Measurements from ENCODE around the gene S100A9.

DNA sequence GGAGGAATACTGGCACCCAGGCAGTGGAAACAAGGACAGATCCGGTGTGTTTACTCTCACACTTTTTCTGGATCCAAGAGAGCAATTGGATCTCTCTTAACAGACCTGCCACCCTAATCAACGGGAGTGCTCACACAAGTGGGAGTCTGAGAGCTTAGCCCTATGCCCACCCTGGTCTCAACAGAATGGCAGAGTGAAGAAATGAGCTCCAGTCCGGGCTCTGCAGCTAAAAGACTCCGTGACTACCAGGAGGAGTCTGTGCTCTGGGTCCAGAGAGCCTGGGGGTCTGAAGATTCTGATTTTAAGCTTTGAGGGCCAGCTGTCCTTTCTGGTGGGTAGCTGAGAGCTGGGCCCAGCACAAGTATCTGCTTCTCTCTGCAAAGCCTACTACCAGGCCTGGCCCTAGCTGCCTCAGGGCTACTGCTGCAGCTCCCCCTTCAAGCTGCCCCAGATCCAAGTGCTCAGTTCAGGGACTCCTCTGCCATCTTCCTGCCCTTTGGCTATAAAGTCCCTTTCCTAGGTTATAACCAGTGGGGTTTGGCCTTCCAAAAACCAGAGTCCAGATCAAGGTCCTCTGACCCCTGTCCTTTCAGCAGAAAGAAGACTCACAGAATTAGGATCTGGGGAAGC lies 3.9 kb downstream of the S100A9 start:
- TF ChIP-seq RARB (CRISPR knock-in tag; IDR thresholded peaks at IDR 0.05) = no peak
- no peak for TF ChIP-seq GLIS3 (CRISPR knock-in tag; IDR thresholded peaks at IDR 0.05)
- TF ChIP-seq ZNF8 (CRISPR knock-in tag; IDR thresholded peaks at IDR 0.05) = no peak
- TF ChIP-seq, protein P1, sequence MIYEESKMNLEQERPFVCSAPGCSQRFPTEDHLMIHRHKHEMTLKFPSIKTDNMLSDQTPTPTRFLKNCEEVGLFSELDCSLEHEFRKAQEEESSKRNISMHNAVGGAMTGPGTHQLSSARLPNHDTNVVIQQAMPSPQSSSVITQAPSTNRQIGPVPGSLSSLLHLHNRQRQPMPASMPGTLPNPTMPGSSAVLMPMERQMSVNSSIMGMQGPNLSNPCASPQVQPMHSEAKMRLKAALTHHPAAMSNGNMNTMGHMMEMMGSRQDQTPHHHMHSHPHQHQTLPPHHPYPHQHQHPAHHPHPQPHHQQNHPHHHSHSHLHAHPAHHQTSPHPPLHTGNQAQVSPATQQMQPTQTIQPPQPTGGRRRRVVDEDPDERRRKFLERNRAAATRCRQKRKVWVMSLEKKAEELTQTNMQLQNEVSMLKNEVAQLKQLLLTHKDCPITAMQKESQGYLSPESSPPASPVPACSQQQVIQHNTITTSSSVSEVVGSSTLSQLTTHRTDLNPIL (CRISPR knock-in tag; IDR thresholded peaks at IDR 0.05; ENCODE audit: low read depth) = no peak
- TF ChIP-seq TCF4 (CRISPR knock-in tag; IDR thresholded peaks at IDR 0.05; ENCODE audit: borderline replicate concordance) = no peak
- no peak for TF ChIP-seq CSDC2 (CRISPR knock-in tag; IDR thresholded peaks at IDR 0.05)
- TF ChIP-seq ZFP3 (CRISPR knock-in tag; IDR thresholded peaks at IDR 0.05) = no peak
- TF ChIP-seq, protein P2, sequence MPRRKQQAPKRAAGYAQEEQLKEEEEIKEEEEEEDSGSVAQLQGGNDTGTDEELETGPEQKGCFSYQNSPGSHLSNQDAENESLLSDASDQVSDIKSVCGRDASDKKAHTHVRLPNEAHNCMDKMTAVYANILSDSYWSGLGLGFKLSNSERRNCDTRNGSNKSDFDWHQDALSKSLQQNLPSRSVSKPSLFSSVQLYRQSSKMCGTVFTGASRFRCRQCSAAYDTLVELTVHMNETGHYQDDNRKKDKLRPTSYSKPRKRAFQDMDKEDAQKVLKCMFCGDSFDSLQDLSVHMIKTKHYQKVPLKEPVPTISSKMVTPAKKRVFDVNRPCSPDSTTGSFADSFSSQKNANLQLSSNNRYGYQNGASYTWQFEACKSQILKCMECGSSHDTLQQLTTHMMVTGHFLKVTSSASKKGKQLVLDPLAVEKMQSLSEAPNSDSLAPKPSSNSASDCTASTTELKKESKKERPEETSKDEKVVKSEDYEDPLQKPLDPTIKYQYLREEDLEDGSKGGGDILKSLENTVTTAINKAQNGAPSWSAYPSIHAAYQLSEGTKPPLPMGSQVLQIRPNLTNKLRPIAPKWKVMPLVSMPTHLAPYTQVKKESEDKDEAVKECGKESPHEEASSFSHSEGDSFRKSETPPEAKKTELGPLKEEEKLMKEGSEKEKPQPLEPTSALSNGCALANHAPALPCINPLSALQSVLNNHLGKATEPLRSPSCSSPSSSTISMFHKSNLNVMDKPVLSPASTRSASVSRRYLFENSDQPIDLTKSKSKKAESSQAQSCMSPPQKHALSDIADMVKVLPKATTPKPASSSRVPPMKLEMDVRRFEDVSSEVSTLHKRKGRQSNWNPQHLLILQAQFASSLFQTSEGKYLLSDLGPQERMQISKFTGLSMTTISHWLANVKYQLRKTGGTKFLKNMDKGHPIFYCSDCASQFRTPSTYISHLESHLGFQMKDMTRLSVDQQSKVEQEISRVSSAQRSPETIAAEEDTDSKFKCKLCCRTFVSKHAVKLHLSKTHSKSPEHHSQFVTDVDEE (CRISPR knock-in tag; IDR thresholded peaks at IDR 0.05) = no peak
- TF ChIP-seq, protein P3, sequence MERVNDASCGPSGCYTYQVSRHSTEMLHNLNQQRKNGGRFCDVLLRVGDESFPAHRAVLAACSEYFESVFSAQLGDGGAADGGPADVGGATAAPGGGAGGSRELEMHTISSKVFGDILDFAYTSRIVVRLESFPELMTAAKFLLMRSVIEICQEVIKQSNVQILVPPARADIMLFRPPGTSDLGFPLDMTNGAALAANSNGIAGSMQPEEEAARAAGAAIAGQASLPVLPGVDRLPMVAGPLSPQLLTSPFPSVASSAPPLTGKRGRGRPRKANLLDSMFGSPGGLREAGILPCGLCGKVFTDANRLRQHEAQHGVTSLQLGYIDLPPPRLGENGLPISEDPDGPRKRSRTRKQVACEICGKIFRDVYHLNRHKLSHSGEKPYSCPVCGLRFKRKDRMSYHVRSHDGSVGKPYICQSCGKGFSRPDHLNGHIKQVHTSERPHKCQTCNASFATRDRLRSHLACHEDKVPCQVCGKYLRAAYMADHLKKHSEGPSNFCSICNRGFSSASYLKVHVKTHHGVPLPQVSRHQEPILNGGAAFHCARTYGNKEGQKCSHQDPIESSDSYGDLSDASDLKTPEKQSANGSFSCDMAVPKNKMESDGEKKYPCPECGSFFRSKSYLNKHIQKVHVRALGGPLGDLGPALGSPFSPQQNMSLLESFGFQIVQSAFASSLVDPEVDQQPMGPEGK (CRISPR knock-in tag; IDR thresholded peaks at IDR 0.05; ENCODE audit: borderline replicate concordance) = no peak

All from SK-N-SH treated with all-trans-retinoic acid at 6 μM for 48 hours (cell line).